Endometrial microvascular endothelial cells (primary cell): Measurements from ENCODE around the gene ANKMY1. TPM values are rescaled to one million over a fixed set of nuclear protein-coding genes. Genes with fewer than 3 reads are reported as not detected.
"Not testable (repeated sequence)": the region's sequence is repeated elsewhere in the genome, so short reads cannot be mapped to it uniquely, and the experiment has no call there.

ENCODE experiments used
- in situ Hi-C: cut with HindIII; loops from 2 replicates; pipeline ENCODE4 v1.10.0; 2017; ENCODE audit warnings: low sequenced_read_pairs, low pct_unique_long_range_greater_than_20kb; ENCODE audit errors: inconsistent ontology term
- total RNA-seq: library from RNA; depleted of rRNA; stranded (reverse); fragments of >200 nt; gene quantifications from one replicate; pipeline ENCODE4 v1.2.3, GENCODE V29; 2015; ENCODE audit errors: inconsistent ontology term

The ANKMY1 gene
- total RNA-seq, 1 donor from 2014 or later: 3.0 TPM

- in situ Hi-C loops: no loop called here
Observed at GRCh38 chr2:240561325-240561971, 3.7 kb upstream of the ANKMY1 start.

- in situ Hi-C loops: no loop called here
Observed at GRCh38 chr2:240560480-240561324, 2.9 kb upstream of the ANKMY1 start.

- in situ Hi-C loops: no loop called here
Observed at GRCh38 chr2:240560084-240560479, 2.3 kb upstream of the ANKMY1 start, which contains the start of gene DUSP28. Gene DUSP28, plus strand, starts transcription at chr2:240560357. Its CDS starts 328 bp downstream, at chr2:240560685.

GRCh38 chr2:240559286-240559685 is 1.5 kb upstream of the ANKMY1 start:
- in situ Hi-C loops: no loop called here

GRCh38 chr2:240558236-240558761 is 511 bp upstream of the ANKMY1 start:
- in situ Hi-C loops: no loop called here

GRCh38 chr2:240557101-240557751 is 562 bp downstream of the ANKMY1 start:
- in situ Hi-C loops: no loop called here

GRCh38 chr2:240556553-240557100 is 1.2 kb downstream of the ANKMY1 start:
- in situ Hi-C loops: no loop called here

- in situ Hi-C loops: no loop called here
Observed at GRCh38 chr2:240555541-240556250, 2.1 kb downstream of the ANKMY1 start.

GRCh38 chr2:240554767-240555493 is 2.9 kb downstream of the ANKMY1 start:
- in situ Hi-C loops: no loop called here

- in situ Hi-C loops: no loop called here
Observed at GRCh38 chr2:240553956-240554480, 3.8 kb downstream of the ANKMY1 start.

GRCh38 chr2:240551811-240552210 is 6.0 kb downstream of the ANKMY1 start:
- in situ Hi-C loops: no loop called here

GRCh38 chr2:240551288-240551687 is 6.5 kb downstream of the ANKMY1 start:
- in situ Hi-C loops: no loop called here

- in situ Hi-C loops: no loop called here
Observed at GRCh38 chr2:240539906-240540305, 17.9 kb downstream of the ANKMY1 start.

GRCh38 chr2:240539101-240539500 is 18.7 kb downstream of the ANKMY1 start:
- in situ Hi-C loops: not testable (repeated sequence)

- in situ Hi-C loops: no loop called here
Observed at GRCh38 chr2:240538031-240538780, 19.6 kb downstream of the ANKMY1 start.

GRCh38 chr2:240532031-240532775 is 25.6 kb downstream of the ANKMY1 start:
- in situ Hi-C loops: no loop called here
